ENCODE measurements around the gene CASK.

- TF ChIP-seq CTCF (conservative IDR thresholded peaks at IDR 0.05 in 1 of 2, IDR thresholded peaks at IDR 0.05 in 1 of 2; ENCODE audit: low read depth in 1 of 2, low read length in 2 of 2), result no peak
- TF ChIP-seq EZH2 (IDR thresholded peaks at IDR 0.05; ENCODE audit: low read length, missing control alignments), result no peak
Measured at GRCh38 chrX:41475191-41475590, 448.2 kb downstream of the CASK start.

All from fibroblast of lung (primary cell).